Measurements from ENCODE around the gene PPP1R3E. TPM values are rescaled to one million over a fixed set of nuclear protein-coding genes. Genes with fewer than 3 reads are reported as not detected.
"Not testable (repeated sequence)": the region's sequence is repeated elsewhere in the genome, so short reads cannot be mapped to it uniquely, and the experiment has no call there.

The PPP1R3E gene
- total RNA-seq, 1 donor from 2014 or later: 24.0 TPM

DNA sequence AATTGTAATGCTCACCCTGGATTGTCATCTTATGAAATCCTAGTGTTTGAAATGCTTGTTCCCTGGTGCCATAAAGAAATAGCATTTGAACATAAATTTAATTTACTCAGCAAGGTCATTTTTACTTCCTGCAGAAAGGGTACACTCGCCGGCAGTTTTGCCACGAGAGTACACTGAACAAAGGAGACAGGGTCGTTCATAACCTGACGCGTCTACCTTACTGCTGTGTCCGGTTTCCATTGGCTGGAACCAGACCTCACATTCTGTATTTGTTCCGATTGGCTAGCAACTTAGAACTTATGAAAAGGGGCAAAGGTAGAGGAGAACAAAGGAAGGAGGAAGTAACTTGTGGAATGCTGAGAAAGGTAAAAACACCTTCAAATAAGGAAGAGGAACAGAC is 41.8 kb downstream of the PPP1R3E start:
- DNase-seq (ENCODE audit: low spot score); intact Hi-C loops (cut with DNase I); ATAC-seq: not testable (repeated sequence)

DNA sequence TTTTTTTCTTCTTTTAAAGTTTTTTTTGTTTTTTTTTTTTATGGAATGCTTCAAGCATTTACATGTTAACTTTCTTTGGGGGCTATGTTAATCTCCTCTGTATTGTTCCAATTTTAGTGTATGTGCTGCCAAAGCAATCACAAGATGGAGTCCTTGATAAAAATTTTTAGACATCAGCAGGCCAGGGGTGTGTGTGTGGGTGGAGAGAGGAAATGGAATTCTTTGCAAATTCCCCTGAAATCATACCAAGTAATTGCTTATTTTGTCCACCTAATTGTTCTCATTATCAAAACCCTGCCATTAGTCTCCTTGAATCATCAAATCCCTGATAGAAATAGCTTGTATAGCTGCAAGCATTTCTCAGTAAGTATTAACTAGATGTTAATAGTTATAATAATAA is 43.2 kb downstream of the PPP1R3E start:
- DNase-seq (ENCODE audit: low spot score) (no peak), ATAC-seq (no peak)
- intact Hi-C loops (cut with DNase I): no loop called here

DNA sequence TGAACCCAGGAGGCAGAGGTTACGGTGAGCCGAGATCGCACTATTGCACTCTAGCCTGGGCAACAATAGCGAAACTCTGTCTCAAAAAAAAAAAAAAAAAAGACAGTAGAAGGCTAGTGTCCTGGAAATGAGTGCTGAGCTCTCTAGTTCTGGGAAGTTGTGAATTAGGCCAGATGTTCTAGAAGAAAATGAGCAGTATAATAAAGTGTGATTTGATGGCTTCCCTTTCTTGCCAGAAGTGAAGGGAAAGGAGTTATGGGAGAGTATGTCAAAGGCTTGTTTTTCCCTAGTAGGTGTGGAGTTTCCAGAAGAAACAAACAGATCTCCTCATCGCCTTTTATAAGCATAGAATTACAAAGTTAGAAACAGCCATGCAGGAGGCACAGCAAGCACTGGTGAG is 44.4 kb downstream of the PPP1R3E start:
- intact Hi-C loops (cut with DNase I): no loop called here
- no peak for DNase-seq (ENCODE audit: low spot score)
- no peak for ATAC-seq

DNA sequence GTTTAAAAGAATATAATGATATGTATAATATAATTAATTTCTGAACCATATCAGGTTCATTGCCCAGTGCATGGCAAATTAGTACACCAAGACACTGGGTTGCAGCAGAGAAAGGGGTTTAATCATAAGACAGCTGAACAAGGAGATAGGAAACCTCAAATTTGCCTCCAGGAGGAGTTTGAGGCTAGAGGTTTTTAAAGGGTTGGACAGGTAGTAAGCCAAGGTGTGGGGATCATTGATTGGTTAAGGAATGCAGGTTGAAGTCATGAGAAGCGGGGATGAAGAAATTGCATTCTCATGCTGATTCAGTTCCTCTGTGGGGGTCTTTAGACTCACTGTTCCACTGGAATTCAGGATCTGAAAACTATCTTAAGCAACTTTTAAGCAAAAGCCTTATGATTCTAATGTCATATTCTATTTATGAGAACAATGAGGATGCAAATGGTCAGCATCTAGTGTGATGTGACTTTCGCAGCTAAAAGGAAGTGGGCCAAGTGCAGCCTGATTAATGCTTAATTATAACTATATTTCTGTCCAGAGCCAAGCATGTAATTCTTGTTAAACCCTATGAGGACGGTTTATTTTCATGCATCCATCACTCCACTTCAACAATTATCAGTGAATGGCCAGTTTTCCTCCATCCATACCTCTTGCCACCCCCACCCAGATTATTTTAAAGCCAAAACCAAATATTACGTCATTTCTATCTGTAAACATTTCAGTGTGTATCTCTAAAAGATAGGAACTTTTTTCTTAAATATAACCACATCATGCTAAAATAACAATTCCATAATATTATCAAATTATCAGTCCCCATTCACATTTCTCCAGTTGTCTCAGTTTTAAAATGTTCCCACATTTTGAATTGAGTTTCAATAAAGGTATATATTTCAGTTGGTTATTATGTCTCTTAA is 50.0 kb downstream of the PPP1R3E start:
- DNase-seq (ENCODE audit: low spot score) (no peak), ATAC-seq (no peak)
- intact Hi-C loops (cut with DNase I): no loop called here

DNA sequence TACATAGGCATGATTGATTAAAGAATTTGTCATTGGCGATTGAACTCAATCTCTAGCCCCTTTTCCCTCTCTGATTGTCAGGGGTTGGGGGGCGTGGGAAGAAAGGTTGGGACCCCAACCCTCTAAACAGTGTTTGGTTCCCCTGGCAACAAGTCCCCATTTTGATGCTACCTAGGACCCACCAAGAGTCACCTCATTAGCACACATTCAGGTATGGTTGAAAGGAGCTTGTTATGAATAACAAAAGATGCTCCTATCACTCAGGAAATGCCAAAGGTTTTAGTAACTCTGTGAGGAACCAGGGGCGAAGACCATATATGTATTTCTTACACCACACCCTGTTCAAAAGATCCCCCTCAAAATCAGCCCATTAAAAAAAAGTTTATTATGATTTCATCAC is 50.7 kb downstream of the PPP1R3E start:
- intact Hi-C loops (cut with DNase I): no loop called here
- no peak for DNase-seq (ENCODE audit: low spot score)
- ATAC-seq: no peak

DNA sequence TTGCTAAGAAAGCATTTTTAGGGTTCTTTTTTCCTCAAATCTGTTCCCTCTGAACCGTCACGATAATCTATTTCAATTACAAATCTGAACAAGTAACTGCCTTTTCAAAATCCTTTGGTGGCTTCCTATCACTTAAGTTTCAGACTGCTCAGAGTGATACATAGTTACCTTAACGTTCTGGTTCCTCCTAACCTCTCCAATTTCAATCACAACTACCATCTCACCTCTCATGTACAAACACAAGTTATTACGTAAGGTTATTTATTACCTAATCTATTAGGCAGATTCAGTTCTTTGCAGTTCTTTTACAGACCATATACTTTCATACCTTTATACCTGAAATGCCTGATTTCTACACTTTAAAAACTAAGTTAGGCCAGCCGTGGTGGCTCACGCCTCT is 52.8 kb downstream of the PPP1R3E start:
- intact Hi-C loops (cut with DNase I): no loop called here
- ATAC-seq: no peak
- no peak for DNase-seq (ENCODE audit: low spot score)

DNA sequence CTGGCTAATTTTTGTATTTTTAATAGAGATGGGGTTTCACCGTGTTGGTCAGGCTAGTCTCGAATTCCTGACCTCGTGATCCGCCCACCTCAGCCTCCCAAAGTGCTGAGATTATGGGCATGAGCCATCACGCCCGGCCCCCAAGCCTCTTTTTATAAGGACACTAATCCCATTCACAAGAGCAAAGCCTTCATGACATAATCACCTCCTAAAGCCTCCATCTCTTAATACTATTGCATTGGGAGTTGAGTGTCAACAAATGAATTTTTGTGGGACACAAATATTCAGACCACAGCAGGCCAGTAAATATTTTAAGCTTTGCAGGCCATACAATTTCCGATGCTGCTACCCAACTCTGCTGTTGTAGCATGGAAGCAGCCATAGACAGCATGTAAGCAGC is 54.1 kb downstream of the PPP1R3E start:
- ATAC-seq (no peak), DNase-seq (ENCODE audit: low spot score) (no peak)
- intact Hi-C loops (cut with DNase I): no loop called here

Other genes starting within 250 kb of the PPP1R3E start
- 6.5 TPM for gene CDH24, start 245.3 kb downstream of the PPP1R3E start, total RNA-seq
- 166 TPM for gene ACIN1, start 207.7 kb downstream of the PPP1R3E start, total RNA-seq
- gene C14orf119, start 207.4 kb downstream of the PPP1R3E start, total RNA-seq: 32.2 TPM
- gene CIROP, start 197.9 kb downstream of the PPP1R3E start, total RNA-seq: not detected
- 0.31 TPM for gene CEBPE, start 183.6 kb downstream of the PPP1R3E start, total RNA-seq
- 15.0 TPM for gene SLC7A8, start 119.2 kb downstream of the PPP1R3E start, total RNA-seq
- gene RNF212B, start 64.9 kb downstream of the PPP1R3E start, total RNA-seq: not detected
- 8.3 TPM for gene HOMEZ, start 16.7 kb downstream of the PPP1R3E start, total RNA-seq
- gene BCL2L2, start 4.0 kb upstream of the PPP1R3E start, total RNA-seq: 56.5 TPM
- 135 TPM for gene PABPN1, start 18.6 kb upstream of the PPP1R3E start, total RNA-seq
- 67.3 TPM for gene SLC22A17, start 50.0 kb upstream of the PPP1R3E start, total RNA-seq
- gene EFS, start 62.3 kb upstream of the PPP1R3E start, total RNA-seq: 46.6 TPM
- gene IL25, start 70.0 kb upstream of the PPP1R3E start, total RNA-seq: not detected
- 75.3 TPM for gene CMTM5, start 74.2 kb upstream of the PPP1R3E start, total RNA-seq
- gene MYH6, start 105.4 kb upstream of the PPP1R3E start, total RNA-seq: not detected
- 0.18 TPM for gene MYH7, start 132.8 kb upstream of the PPP1R3E start, total RNA-seq
- 41.1 TPM for gene NGDN, start 166.8 kb upstream of the PPP1R3E start, total RNA-seq
- gene ZFHX2, start 248.9 kb upstream of the PPP1R3E start, total RNA-seq: 7.4 TPM